HL-60/S4 treated with retinoic acid at 250 ng/mL for 4 days and 3 days (cell line): ENCODE results near the gene ZIC3.

Experiments used
- in situ Hi-C: fragments of 300-500 bp; cut with MboI; formaldehyde crosslinking; loops from 2 replicates; pipeline ENCODE4 v1.7.0; 2022; ENCODE audit warnings: low sequenced_read_pairs

ZIC3 gene

DNA sequence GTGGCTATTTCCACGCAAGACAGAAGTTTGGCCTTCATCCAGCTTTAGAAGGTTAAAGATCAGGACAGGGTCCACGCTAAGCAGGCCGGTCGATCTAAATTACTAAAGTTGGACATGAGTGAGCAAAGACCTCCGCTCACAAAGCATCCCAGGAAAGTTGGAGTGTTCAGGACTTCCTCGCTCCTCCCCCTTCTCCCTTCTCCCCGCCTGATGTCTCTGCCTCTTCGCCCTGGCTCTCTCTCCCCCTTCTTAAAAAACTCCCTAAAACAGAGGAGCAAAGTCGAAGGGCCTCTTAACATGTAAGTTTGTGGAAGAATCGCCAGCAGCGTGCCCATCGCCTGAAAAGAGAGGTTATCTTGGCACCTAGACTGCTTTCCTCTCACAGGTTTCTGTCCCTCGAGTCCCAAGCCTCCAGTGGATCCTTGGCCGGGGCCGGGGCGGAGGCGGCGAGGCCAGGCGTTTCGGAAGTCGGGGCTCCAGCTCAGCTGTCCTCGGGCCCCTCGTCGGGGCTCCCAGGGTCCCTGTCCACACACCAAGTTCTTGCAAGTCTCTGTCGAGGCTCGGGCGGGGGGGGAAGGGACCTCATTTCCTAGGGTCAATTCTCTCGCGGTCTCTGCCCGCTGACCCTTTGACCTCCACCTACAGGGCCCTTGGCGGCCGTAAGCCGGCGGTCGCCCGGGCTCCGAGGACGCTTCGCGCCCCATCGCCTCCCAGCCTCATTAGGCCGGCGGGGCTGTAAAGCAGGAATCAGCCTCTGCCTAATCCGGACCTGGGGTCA lies 7.6 kb downstream of the ZIC3 start:
- in situ Hi-C loops: no loop called here

DNA sequence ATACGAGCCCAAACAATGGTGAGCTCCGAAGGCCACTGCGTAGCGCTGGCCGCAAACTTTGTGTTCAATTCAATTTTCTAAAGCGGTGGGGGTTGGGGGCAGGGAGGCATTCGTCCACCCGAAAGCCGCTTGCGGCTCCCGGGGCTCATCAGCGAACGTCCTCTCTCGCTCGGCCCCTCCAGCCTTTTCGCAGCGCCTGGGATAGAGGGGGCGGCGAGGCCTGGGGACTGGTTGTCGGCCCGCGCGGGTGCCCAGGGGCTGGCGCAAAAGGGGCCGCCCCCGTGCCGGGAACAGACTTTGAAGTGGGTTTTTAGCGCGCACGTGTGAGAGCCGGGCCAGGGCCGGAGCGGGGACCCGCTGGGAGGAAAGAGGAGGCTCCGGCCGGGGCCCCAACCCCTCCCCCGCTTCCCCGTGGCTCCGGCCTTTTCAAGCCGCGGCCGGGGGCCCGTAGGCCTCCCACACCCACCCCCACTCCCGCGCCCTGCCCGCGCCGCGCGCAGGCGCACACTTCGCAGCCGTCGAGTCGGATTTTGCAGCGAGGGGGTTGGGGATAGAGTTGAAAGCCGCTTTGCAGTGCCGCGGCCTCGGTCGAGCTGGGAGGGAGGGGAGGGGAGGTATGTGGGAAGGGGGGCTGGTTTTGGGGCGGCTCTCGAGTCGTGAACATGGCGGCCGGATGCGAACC lies 8.3 kb downstream of the ZIC3 start:
- in situ Hi-C loops: no loop called here

DNA sequence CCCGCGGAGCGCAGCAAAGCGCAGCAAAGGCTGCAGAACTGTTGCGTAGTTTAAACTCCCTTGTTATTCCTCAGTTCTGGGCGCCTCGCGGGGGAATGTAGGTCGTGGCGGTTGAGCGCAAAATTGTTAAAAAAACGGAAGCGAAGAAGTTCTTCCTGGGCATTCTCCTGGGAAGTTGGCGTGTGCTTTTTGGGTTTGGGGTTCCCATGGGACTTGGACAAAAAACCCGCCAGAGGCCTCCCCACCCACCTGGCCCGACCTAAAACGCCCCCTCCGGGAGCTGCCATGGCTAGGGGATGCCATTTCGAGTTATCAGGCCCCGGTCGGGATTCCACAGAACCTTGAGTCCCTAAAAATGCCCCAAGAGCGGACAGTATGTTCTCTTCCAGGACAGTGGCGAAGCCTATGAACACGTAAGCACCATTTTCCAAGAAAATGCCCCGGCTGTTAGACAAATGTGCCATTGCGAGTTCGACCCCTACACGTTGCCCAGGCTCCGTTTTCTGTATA lies 8.9 kb downstream of the ZIC3 start:
- in situ Hi-C loops: no loop called here

DNA sequence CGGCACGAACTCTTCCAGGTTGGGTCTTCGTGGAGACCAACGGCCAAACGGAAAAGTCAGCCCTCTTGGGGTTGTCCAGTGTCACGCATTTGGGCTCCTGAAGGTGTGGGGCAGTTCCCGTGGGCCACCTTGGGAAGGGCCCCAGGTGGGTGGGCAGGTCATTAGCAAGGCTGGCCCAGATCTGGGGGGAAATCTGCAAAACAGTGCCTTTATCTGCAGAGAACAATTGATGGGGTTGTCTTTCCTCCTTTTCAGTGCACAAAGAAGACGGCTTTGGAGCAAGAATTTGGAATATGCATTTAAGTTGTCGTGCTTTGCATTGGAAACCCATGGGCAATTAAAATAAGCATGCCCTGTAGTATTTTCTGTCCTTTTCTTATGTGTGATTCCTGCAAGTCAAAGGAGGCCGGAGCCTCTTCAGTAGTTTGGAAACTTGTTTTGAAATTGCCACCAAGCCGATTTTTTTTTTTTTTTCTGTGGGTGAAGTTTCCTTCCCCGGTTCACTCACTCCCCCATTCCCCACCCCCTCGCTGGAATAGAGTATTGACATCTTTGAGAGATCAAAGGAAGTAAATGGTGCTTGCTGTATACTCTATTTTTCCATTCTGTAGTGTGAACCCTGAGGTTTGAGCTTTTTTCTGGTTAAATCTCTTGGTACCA lies 9.8 kb downstream of the ZIC3 start:
- in situ Hi-C loops: no loop called here

DNA sequence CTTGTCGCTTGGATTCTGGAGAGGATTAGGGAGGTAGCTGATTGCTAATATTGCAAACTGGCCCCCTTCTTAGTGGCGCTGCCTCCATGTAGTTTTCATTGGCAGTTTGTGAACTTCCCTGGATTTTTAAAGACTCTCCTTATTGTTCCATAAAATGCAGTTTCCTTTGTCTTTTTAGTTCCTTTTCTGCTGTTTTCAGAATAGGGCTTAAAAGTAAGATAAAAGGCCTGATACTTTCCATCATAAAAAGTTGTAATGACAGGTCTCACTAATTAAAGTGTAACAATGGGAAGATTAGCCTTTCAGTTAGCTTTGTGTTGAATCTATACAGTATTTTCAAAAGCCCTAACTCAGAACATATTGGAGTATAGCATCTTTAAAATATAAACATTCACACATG lies 21.2 kb downstream of the ZIC3 start:
- in situ Hi-C loops: no loop called here

DNA sequence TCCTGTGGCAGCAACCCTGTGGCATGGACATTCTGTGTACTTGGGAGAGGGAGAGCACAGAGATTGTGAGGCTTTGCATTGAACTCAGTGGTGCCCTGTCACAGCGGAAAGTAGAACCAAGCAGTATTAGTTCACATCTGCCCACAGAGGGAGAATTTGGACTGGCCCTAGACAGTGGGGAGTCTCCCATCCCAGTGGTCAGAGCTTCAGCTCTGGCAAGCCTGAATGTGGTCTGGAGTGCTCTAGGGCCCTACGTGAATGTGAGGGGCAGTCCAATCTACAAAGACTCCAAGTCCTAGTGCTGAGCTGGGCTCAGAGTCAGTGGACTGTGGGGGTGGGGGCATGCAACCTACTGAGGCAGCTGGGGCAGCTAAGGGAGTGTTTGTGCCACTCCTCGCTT lies 34.8 kb downstream of the ZIC3 start:
- in situ Hi-C loops: no loop called here
